NCI-H1436 (cell line): ENCODE results near the gene KAZALD1.

Experiments used
- DNase-seq: peaks from one replicate; lab custom pipeline; 2025; lab: John Stamatoyannopoulos, UW

The KAZALD1 gene

DNA sequence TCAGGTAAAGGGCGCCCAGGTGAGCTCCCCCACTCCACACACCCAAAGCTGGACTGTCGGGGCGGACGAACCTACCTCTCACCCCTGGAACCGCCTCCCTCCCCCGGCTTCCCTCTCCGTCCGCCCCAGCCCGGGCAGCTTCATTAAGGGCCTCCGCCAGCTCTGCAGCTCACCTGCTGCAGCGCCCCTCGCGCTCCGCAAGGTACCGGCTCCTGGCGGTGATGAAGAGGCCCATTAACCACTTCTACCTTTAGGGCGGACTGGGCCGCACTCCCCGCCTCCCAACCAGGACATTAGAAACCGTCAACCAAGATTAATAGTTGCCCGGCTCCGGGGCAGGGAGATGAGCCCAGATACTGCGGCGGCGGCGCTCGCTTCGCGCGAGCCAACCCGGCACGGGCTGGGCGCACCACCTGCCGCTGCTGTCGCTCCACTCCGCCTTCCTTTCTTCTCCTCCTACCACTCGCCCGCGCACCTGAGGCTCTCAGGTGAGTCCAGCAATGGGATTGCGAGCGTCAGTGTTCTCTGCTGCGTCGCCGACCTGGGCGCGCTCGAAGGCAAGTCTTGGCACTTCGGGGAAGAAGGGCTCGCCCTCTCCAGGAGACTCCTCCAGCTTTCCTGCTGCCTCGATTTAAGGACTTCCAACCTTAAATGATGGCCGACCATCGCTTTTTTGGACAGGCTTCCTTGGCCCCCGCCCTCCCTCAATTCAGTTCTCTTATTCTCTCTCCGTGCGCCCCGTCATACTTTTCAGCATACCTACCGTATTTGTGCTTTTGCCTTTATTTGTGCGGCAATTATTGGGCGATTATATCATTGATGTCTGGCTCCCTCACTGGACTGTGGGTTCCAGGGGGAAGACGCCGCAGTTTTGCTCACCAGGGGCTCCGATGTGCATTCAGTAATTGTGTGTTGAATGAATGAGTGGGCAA is 13.6 kb upstream of the KAZALD1 start:
- DNase-seq: peak; percentile 58

DNA sequence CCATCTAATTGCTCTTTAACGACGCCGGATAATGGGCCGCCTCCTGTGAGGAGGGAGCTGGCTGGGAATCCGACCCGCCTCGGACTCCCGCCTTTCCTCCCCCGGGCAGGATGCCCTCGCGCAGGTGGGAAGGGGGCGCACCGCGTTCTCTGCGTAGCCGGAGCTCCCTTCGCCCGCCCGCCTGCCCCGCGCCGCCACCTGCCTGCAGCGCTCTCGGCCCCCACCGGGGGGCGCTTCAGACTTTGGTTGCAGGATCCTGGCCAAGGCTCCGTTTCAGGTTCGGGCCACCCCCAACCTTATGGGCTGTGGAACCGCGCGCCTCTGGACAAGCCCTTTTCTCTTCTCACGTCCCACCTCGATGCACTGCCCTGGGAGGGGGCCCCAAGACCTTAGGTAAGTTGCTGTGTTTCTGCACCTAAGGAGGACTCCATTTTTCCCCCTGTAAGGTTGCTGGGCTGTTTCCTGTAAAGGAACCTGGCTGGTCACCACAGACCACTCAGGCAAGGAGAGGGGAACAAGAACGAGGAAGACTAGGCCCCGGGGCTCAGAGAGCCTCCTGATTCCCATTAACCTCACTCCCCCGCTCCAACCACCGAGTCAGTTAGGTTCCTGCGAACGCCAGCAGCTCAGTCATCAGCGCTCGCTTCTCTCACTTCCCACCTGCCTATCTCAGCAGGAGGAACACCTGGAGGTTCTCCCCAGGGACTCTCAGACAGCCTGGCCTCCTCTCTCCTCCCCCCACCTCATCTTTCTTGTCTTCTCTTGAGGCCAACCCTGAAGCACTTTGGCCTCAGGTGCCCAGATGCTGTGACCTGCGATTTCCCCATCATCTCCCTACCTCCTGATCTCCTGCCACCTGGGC is 11.3 kb upstream of the KAZALD1 start:
- DNase-seq: peak; percentile 77

DNA sequence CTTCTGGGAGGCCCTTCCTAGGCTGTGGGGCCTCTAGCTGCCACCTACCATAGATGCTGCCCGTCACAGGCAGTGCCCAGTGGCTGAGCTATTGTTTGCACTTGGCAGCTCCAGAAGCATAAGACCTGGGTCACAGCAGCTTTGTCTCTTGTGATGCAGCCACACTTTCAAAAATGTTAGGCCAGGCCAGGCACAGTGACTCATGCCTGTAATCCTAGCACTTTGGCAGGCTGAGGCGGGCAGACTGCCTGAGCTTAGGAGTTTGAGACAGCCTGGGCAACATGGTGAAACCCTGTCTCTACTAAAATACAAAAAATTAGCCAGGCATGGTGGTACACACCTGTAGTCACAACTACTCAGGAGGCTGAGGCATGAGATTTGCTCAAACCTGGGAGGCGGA is 9.5 kb upstream of the KAZALD1 start:
- DNase-seq: no peak

DNA sequence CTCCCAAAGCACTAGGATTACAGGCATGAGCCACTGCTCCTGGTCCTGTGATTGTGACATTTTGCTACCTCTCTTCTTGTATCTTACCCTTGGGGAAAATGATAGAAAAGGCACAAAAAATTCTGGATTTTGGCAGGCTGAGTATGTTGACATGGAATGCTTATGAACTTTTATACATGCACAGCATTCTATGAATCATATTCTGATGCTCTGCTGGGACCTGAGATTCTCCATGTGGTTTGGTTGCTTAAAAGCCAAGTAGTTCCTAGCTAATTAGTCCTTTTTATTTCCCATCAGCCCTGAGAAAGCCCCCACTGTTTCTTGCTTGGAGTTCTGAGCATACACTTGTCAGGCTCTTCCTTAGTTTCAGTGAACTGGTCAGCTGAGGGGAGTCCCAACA is 8.3 kb upstream of the KAZALD1 start:
- no peak for DNase-seq

DNA sequence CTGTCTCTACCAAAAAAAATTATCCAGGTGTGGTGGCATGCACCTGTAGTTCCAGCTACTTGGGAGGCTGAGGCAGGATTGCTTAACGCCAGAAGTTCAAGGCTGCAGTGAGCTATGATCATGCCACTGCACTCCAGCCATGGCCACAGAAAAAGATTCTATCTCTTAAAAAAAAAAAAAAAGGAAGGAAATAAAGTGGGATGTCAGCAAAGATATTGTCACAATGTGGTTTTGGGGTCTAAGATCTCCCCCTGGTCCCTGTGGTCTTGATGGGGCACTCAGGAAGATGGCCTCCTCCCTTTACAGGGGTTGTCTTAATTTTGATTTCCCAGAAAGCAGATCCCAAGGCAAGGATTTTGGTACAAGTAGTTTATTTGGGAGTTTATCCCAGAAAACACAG is 7.4 kb upstream of the KAZALD1 start:
- no peak for DNase-seq

DNA sequence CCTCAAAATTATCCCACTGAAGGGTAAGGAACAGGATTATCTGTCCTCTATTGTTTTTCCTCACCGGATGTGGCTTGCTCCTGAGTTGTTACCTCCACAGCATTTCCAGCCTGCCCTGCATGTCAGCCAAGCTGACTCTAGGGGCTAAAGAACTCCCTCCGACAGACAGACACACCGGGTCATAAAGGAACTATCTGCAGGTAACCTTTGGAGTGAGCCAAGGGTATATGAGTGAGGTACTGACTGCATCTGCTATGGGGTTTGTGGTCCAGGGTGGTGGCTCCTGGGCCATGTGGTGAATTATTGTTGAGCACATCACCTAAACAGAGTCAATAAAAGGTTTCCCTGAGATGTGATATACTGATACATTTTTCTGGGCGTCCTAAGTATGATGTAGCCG is 6.9 kb upstream of the KAZALD1 start:
- no peak for DNase-seq

DNA sequence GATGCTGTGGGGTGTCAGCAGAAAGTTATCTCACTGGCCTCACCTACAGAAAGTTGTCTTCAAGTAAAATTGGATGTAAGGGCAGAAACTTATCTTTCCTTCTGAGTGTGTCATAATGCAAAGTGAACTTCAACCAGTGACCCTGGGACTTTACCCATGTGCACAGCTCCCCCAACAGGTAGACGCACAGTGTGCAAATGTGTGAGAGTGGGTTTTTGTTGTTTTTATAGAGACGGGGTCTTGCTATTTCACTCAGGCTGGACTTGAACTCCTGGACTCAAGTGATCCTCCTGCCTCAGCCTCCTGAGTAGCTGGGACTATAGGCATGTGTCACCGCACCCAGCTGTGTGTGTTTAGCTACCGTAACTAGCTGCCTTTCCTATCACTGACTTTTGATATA is 6.4 kb upstream of the KAZALD1 start:
- no peak for DNase-seq

DNA sequence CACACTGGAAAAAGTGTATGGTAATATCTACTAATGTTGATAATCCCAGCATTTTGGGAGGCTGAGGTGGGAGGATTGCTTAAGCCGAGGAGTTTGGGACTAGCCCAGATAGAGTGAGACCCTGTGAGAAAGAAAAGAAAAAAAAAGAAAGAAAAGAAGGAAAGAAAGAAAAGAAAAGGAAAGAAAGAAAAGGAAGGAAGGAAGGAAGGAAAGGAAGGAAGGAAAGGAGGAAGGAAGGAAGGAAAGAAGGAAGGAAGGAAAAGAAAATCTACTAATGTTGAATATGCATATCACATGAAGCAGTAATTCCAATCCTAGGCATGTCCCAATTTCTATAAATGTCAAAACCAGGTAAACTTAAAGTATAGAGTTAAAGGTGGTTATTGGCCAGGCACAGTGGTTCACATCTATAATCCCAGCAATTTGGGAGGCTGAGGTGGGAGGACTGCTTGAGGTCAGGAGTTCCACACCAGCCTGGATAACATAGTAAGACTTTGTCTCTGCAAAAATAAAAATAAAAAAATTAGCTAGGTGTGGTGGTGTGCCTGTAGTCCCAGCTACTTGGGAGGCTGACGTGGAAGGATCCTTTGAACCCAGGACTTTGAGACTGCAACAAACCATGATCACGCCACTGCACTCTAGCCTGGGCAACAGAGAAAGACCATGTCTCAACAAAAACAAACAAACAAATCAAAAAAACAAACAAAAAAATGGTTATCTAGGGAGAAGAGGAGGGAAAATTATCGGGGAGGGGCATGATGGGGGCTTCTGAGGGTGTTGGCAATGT is 5.2 kb upstream of the KAZALD1 start:
- DNase-seq: no peak

DNA sequence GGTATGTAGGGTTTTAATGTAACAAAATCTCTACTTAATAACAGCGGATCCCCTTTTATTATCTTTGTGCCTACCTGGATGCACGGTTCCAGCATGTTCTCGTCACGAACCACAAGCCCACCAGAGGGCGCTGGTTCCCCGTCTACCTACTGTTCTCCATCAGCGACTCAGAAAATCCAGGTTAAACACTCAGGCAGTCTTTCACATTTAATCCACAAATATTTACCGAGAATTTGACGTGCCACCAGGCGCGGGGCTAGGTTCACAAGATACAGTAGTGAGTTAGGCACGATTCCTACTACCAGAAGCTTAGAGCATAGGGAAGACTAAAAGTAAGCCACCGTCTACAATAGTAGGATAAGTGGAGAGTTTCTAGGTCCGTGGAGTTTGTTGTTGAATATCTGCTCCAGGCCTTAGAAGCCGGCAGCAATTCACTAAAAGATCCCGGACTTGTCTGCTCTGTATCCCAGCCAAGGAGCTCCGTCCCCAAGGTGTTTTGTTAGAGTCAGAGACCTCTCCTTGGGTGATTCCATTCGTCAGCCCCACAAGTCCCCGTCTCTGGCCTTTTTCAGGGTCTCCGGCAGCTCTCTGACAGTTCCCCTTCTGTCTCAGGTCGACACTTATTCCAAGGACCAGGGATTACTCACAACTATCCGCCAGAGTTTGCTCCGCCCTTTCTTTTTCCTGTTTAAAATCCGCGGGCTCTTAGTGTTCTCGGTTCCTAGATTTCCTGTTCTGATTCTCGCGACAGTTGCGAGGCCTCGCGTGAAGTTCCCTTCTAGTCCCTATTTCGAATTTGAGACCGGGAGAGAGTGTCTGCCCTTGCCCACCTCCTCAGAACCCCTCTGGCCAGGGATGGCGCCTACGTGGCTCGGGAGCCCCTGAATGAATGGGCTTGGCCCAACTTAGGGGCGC is 1.5 kb upstream of the KAZALD1 start:
- DNase-seq: peak; percentile 93

DNA sequence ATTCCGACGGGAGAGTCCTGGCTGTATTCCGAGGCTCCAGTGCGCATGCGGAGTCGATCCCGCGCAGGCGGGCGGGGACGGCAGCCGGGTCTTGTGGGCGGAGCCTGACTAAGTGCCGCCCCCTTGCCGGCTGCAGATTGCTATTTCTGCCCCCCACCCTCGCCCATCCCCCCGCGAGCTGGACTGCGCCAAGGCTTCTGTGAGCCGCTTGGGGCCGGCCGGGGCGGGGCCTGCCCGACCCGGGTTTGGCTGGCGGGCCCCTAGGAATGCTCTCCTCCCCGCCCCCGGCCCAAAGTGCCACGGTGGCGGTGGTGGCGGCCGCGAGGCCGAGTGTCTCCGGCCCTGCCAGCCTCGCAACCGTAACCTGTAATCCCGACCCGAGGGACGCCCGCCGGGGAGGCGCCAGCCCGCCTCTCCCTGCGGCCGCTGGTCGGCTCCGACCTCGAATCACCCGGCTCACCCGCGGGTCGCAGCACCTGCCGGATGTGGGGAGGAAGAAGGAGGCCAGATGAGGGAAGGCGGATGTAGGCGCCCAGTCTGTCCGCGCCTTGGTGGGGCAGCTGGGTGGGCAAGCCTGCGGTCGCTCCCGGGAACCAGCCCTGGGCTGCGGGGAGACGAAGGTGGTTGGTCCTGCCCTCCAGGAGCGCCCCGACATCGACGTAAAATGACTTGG is 702 bp upstream of the KAZALD1 start:
- peak; percentile 90 for DNase-seq

DNA sequence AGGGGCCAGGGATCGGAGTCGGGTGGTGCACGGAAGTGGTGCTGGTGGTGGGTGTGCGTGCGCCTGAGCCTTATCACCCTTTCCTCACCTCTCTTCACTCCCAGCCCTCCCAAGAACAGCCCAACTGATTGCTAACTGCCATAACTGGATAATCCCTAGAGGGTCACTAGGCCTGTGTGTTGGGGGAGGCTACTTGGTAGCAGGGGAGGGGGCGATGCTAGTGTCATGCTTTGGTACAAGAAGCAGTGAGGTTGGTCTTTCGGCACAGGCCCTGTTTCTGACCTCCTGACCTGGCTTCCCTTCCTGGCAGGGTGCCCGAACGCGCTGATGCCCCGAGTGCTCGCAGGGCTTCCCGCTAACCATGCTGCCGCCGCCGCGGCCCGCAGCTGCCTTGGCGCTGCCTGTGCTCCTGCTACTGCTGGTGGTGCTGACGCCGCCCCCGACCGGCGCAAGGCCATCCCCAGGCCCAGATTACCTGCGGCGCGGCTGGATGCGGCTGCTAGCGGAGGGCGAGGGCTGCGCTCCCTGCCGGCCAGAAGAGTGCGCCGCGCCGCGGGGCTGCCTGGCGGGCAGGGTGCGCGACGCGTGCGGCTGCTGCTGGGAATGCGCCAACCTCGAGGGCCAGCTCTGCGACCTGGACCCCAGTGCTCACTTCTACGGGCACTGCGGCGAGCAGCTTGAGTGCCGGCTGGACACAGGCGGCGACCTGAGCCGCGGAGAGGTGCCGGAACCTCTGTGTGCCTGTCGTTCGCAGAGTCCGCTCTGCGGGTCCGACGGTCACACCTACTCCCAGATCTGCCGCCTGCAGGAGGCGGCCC is 652 bp downstream of the KAZALD1 start:
- peak; percentile 58 for DNase-seq

DNA sequence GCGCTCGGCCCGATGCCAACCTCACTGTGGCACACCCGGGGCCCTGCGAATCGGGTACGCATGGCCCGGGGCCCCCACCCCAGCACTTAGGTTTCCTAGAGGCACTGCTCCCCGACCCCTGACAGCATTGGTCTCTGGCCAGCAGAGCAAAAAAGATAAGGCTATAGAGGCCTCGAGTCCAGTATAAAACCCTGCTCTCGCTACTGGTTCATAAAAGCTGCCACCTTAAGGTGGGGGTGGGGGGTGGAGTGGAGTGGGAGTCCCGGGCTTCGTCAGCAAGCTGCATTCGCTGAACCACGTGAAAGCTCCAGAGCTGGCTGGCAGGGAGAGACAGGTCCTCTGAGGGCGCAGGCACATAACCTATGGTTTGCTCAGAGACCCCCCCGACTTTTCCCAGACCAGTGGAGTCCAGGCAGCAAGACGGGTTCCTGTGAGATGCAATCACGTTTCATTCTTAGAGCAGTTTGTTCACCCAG is 1.3 kb downstream of the KAZALD1 start:
- DNase-seq: no peak

DNA sequence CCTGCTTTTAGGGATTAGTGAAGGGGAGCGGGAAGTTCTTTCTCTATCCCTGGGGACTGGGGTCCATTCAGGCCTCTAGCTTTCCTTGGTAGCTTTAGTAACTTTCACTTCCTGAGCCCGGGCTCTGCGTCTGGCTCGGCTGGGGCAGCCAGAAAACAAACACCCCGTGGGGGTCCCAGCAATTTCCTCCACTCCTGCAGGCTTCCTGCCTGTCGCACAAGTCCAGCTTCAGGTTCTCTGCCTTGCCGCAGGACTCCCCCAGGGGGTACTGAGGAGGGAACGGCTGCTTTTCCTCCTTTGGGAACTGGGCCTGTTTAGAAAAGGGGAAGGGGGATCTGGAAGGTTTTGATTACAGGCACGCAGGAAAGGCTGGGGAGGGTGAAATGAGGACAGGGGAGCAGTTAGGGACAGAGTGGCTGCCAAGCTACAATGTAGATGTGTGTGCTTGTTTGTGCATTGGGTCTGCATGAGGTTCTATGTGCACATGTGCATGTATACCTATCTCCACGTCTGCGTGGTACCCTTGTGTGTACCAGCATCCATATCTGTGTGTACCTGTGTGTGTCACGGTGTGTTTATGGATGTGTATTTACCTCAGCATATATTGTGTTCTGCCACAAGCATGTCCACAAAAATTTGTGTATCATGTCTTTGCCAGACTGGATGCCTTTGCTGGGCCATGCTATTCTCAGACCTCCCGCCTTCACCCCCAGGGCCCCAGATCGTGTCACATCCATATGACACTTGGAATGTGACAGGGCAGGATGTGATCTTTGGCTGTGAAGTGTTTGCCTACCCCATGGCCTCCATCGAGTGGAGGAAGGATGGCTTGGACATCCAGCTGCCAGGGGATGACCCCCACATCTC is 2.0 kb downstream of the KAZALD1 start:
- DNase-seq: no peak

DNA sequence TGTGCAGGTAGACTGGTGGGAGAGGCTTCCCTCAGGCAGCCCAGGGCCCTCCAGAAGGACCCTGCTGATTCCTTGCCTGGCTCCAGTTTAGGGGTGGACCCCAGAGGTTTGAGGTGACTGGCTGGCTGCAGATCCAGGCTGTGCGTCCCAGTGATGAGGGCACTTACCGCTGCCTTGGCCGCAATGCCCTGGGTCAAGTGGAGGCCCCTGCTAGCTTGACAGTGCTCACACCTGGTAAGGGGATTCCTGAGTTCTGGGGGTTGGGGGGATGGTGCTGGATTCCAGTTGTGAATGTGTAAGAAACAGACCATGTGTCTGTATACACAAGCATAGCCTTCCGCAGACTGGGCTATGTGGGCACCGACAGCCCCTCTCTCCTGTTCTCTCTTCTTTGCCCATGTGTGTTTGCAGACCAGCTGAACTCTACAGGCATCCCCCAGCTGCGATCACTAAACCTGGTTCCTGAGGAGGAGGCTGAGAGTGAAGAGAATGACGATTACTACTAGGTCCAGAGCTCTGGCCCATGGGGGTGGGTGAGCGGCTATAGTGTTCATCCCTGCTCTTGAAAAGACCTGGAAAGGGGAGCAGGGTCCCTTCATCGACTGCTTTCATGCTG is 2.7 kb downstream of the KAZALD1 start:
- no peak for DNase-seq

DNA sequence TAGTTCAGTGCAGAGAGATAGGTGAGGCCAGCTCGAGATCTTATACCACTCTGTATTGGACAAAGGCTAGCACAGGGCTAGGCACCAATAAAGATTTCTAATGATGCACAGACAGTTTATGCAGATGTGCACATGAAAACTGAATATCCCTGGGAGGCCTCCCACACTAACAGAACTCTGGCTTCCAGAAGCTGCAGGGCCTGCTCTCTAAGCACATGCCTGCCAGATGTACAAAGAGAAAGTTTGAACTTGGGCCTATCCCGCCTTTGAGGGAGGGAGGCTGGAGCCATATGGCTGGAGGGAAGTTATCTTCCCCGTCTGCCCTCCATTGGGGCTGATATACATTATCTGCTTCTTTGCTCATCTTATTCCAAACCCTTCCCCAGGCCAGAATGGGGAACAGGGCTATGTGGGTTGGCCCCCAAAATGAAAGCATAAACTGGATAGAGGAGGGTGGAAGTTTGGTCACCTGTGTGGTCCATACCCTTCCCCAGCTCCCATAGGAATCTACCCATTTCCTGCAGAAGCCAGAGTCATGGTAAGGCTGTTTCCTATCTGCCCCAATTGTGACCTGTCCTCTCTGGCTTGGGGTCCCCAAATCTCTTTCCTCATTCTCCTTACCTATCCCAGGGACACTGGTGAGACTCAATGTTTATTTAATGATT is 3.8 kb downstream of the KAZALD1 start:
- DNase-seq: no peak

DNA sequence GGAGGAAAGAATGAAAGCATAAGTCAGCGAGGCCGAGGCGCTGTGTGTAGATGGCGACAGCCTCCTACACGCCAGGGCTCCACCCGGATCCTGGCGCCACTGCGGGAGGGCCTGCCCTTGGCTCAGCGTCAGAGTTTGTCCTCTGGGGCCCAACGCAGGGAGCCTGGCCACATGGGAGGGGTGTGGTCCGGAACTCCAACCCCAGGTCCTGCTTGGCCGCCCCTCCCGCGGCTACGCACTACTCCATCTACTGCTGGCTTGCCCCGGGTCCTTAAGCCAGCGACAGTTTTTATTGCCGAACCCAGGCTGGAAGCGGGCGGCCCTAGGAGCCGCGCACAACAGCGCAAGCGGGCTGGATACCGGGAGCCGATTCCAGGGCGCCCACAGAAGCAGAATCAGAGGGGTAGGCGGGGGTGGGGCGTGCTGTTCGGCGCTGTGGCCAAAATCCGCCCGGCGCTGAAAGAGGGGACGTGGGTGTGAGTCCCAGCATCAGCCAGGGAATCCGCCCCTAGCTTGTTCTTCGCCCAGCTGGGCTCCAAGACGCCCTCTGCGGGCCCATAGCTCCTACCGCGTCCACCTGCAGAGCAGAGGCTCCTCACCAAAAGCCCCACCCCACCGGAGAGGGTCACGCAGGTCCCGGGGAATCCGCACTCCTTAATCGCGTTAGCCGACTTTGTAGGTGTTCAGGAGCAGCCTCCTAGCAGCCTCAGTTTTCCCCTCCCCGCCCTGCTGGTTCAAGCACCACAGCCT is 4.5 kb downstream of the KAZALD1 start:
- DNase-seq: peak; percentile 60

DNA sequence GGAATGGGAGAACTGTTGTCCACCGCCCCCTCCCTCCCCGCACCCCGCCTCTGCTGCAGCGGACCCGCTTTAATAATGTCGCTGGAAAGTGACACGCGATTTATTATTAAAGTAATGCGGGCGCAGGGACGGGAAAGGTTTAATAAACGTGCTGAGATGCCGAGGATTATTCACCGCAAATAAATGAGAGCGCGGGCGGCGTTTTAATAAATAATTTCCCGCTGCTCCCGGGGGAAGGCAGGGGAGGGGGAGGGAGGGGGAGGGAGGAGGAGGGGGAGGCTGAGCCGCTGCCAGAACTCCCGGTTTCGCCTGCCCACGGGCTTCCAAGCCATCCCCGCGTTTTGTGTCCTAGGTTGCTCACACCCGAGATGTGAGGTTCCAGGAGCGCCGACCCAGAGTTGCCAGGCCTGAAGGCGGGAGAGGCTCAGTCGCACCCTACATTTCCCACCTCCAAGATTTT is 5.1 kb downstream of the KAZALD1 start:
- DNase-seq: no peak
